ENCODE measurements around the gene TJP3. TPM values are rescaled to one million over a fixed set of nuclear protein-coding genes. Genes with fewer than 3 reads are reported as not detected.
A peak's percentile ranks its signal among the peaks of the same experiment; 100 is the strongest.

TJP3 gene
- total RNA-seq, 2 experiments from 2014 or later, result 8.2 to 9.0 TPM

GRCh38 chr19:3721887-3722442 lies 13.8 kb downstream of the TJP3 start:
- Mint-ChIP-seq H3K27me3 (peaks cover 8% of the 10 kb centered on the region), H3K36me3 (ENCODE audit: low read depth) (no peaks in the 10 kb centered on the region), H3K4me1 (ENCODE audit: low read depth) (peaks cover 4% of the 10 kb centered on the region), H3K9me3 (no peaks in the 10 kb centered on the region), H3K4me3 (peak overlapping the region; percentile 82), H3K27ac (no peak overlapping the region)
- ATAC-seq (ENCODE audit: poor library complexity), result no peak
- no peak for DNase-seq
- ChIA-PET POLR2A (interaction anchor here (0.7 to 3.2 kb wide), 8 partner anchors 17 to 101 kb away, joined by 3 to 28 read pairs (median 4); partner anchors contain the start of genes APBA3 and MRPL54), CTCF (interaction anchor here (0.6 to 1.3 kb wide), 2 partner anchors 13 to 41 kb away, joined by 3 read pairs; partner anchors contain the start of gene MRPL54)
- no peak overlapping the region for H3K27ac ChIP-seq (ENCODE audit: low read depth in 1 of 2, low read length in 2 of 2)
- peaks cover 0 to 5% of the 10 kb centered on the region in 2 experiments for H3K9me3 ChIP-seq (ENCODE audit: control insufficient read depth in 1 of 2, insufficient read depth in 1 of 2, low read length in 2 of 2)
- peaks cover 33% of the 10 kb centered on the region for H3K4me1 ChIP-seq (ENCODE audit: insufficient read depth, low read length)
- no peak for TF ChIP-seq CTCF (IDR thresholded peaks at IDR 0.05)
- H3K4me3 ChIP-seq (ENCODE audit: low read length), result peak overlapping the region; percentile 62
- intact Hi-C loops (cut with DNase I, micrococcal nuclease), result loop anchor here (1.0 to 2.0 kb wide), 2 partner anchors 39 to 100 kb away; partner anchors contain the start of gene APBA3 (in 1 of the 2)
- no peaks in the 10 kb centered on the region for H3K36me3 ChIP-seq (ENCODE audit: insufficient read depth, low read length)
- H3K27me3 ChIP-seq (ENCODE audit: control insufficient read depth in 1 of 2, insufficient read depth in 2 of 2, low read length in 2 of 2), result peaks cover 14 to 15% of the 10 kb centered on the region in 2 experiments

GRCh38 chr19:3722443-3723109 lies 14.4 kb downstream of the TJP3 start:
- H3K4me3 Mint-ChIP-seq, result peak overlapping the region; percentile 82
- H3K27ac Mint-ChIP-seq, result no peak overlapping the region
- no peak overlapping the region for H3K27ac ChIP-seq (ENCODE audit: low read depth in 1 of 2, low read length in 2 of 2)
- POLR2A ChIA-PET, result interaction anchor here (0.7 to 3.2 kb wide), 7 partner anchors 17 to 90 kb away, joined by 3 to 28 read pairs (median 4); partner anchors contain the start of genes APBA3 and MRPL54
- peaks cover 0 to 5% of the 10 kb centered on the region in 2 experiments for H3K9me3 ChIP-seq (ENCODE audit: control insufficient read depth in 1 of 2, insufficient read depth in 1 of 2, low read length in 2 of 2)
- H3K4me1 ChIP-seq (ENCODE audit: insufficient read depth, low read length), result peaks cover 33% of the 10 kb centered on the region
- intact Hi-C loops (cut with DNase I, micrococcal nuclease), result loop anchor here in 1 of 2 experiments (2.0 kb wide), 1 partner anchor 38 kb away; the partner anchor contains the start of gene APBA3
- TF ChIP-seq CTCF (IDR thresholded peaks at IDR 0.05), result no peak
- H3K27me3 Mint-ChIP-seq, result peaks cover 8% of the 10 kb centered on the region
- ATAC-seq (ENCODE audit: poor library complexity), result no peak
- peaks cover 14 to 15% of the 10 kb centered on the region in 2 experiments for H3K27me3 ChIP-seq (ENCODE audit: control insufficient read depth in 1 of 2, insufficient read depth in 2 of 2, low read length in 2 of 2)
- H3K4me1 Mint-ChIP-seq (ENCODE audit: low read depth), result peaks cover 4% of the 10 kb centered on the region
- H3K36me3 Mint-ChIP-seq (ENCODE audit: low read depth), result no peaks in the 10 kb centered on the region
- no peaks in the 10 kb centered on the region for H3K36me3 ChIP-seq (ENCODE audit: insufficient read depth, low read length)
- CTCF ChIA-PET, result interaction anchor here (1.3 kb wide), 1 partner anchor 40 kb away, joined by 3 read pairs; the partner anchor contains the start of gene MRPL54
- H3K4me3 ChIP-seq (ENCODE audit: low read length), result peak overlapping the region; percentile 62
- DNase-seq, result peak in 1 of 14 experiments; percentile 44
- H3K9me3 Mint-ChIP-seq, result no peaks in the 10 kb centered on the region

GRCh38 chr19:3723110-3723488 lies 14.9 kb downstream of the TJP3 start:
- Mint-ChIP-seq H3K4me1 (ENCODE audit: low read depth) (peaks cover 4% of the 10 kb centered on the region), H3K27me3 (peaks cover 8% of the 10 kb centered on the region), H3K9me3 (no peaks in the 10 kb centered on the region), H3K36me3 (ENCODE audit: low read depth) (no peaks in the 10 kb centered on the region), H3K27ac (no peak overlapping the region), H3K4me3 (peak overlapping the region; percentile 45)
- H3K27ac ChIP-seq (ENCODE audit: low read depth in 1 of 2, low read length in 2 of 2), result no peak overlapping the region
- no peak for DNase-seq
- H3K4me1 ChIP-seq (ENCODE audit: insufficient read depth, low read length), result peaks cover 33% of the 10 kb centered on the region
- no peaks in the 10 kb centered on the region for H3K36me3 ChIP-seq (ENCODE audit: insufficient read depth, low read length)
- H3K27me3 ChIP-seq (ENCODE audit: control insufficient read depth in 1 of 2, insufficient read depth in 2 of 2, low read length in 2 of 2), result peaks cover 14 to 15% of the 10 kb centered on the region in 2 experiments
- no peak for TF ChIP-seq CTCF (IDR thresholded peaks at IDR 0.05)
- H3K9me3 ChIP-seq (ENCODE audit: control insufficient read depth in 1 of 2, insufficient read depth in 1 of 2, low read length in 2 of 2), result peaks cover 0 to 5% of the 10 kb centered on the region in 2 experiments
- ATAC-seq (ENCODE audit: poor library complexity), result no peak
- intact Hi-C loops (cut with DNase I, micrococcal nuclease), result loop anchor here in 1 of 2 experiments (2.0 kb wide), 1 partner anchor 38 kb away; the partner anchor contains the start of gene APBA3
- CTCF ChIA-PET, result interaction anchor here (0.7 kb wide), 1 partner anchor 417 kb away, joined by 3 read pairs; no protein-coding TSS in a partner anchor
- POLR2A ChIA-PET, result interaction anchor here (2.0 kb wide), 1 partner anchor 35 kb away, joined by 4 read pairs; no protein-coding TSS in a partner anchor
- H3K4me3 ChIP-seq (ENCODE audit: low read length), result no peak overlapping the region

All from CD4-positive, alpha-beta T cell (primary cell).